Esophagus squamous epithelium (tissue), 5 donors: ENCODE data around the gene EXPH5. TPM values are rescaled to one million over a fixed set of nuclear protein-coding genes. Genes with fewer than 3 reads are reported as not detected.

ENCODE experiments used
- DNase-seq: peaks from one replicate; lab custom pipeline; 2025; lab: John Stamatoyannopoulos, UW
- H3K27ac ChIP-seq, 4 donors: fragments of 200-600 bp; sonication (generic); one replicate each; pipeline ENCODE4 v1.5.1; 2016 to 2019; ENCODE audit warnings: mild to moderate bottlenecking in 1 of 4
- H3K27me3 ChIP-seq, 4 donors: fragments of 200-600 bp; sonication (generic); 1 replicate in 3 of 4; 2 replicates in 1 of 4; pipeline versions ENCODE4 v1.5.1 to v1.6.0; 2017 to 2021; ENCODE audit warnings: antibody characterized with exemption in 1 of 4
- H3K36me3 ChIP-seq, 3 donors: fragments of 200-600 bp; sonication (generic); one replicate each; pipeline ENCODE4 v1.5.1; 2016 to 2019
- H3K4me1 ChIP-seq, 3 donors: fragments of 200-600 bp; sonication (generic); one replicate each; pipeline ENCODE4 v1.5.1; 2017 to 2019
- H3K4me3 ChIP-seq, 4 donors: fragments of 200-600 bp; sonication (generic); 1 replicate in 3 of 4; 2 replicates in 1 of 4; pipeline ENCODE4 v1.5.1; 2016 to 2019; ENCODE audit warnings: mild to moderate bottlenecking in 2 of 4, moderate library complexity in 1 of 4
- H3K9me3 ChIP-seq, 3 donors: fragments of 200-600 bp; sonication (generic); one replicate each; pipeline ENCODE4 v1.5.1; 2016 to 2019
- POLR2A ChIP-seq, 4 donors: fragments of 450-650 bp; IDR thresholded peaks; one replicate each; pipeline ENCODE4 v1.6.1; 2017; ENCODE audit warnings: antibody characterized with exemption in 4 of 4, mild to moderate bottlenecking in 4 of 4, moderate library complexity in 3 of 4
- WGBS, 2 donors: methylation state at CpG; one replicate each; pipeline ENCODE4 v1.1.5; 2018; 5-methylcytosine and 5-hydroxymethylcytosine counted together
- intact Hi-C: fragments of 100-400 bp; cut with DNase I; formaldehyde crosslinking; loops from one replicate; pipeline ENCODE4 v1.15.0; 2022
- total RNA-seq, 4 donors: library from RNA; depleted of rRNA; stranded (reverse); fragments of >200 nt; gene quantifications; one replicate each; pipeline ENCODE4 v1.1.0, GENCODE V29; 2016
- TF ChIP-seq, protein P1 (sequence below), 6 experiments: fragments of 450-650 bp in 4 of 6; fragments of 200-600 bp in 2 of 6; sonication (generic) in 2 of 6; IDR thresholded peaks; one replicate each; pipeline ENCODE4 v1.5.1; 2016 to 2019; ENCODE audit warnings: antibody characterized with exemption in 6 of 6, mild to moderate bottlenecking in 4 of 6, moderate library complexity in 4 of 6
- donor health status: DM: yes; HTN: yes; CAD: no.

EXPH5 gene
- total RNA-seq, 4 donors from 2014 or later, result 23.4 to 36.7 (median 26.7) TPM

DNA sequence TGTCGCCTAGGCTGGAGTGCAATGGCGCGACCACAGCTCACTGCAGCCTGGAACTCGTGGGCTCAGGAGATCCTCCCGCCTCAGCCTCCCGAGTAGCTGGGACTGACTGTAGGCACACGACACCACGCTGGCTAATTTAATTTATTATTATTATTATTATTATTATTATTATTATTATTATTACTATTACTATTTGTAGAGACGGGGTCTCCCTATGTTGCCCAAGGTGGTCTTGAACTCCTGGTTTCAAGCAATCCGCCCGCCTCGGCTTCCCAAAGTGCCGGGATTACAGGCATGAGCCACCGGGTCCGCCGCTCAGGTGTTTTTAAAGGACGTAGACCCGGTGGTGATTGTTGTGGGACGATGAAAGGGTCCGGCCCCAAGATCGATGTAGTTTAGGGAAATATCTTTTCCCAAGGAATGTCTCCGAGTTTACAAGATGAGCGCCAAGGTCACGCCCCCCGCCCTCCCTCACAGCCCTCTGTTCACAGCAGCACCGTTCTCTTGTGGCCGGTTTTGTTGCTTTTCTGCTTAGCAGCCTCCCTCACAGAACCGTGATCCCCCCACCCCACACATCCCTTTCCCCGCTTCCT lies 94.7 kb downstream of the EXPH5 start:
- 66 to 81% methylated on average over 22 to 28 of the region's 29 CpGs for WGBS, 2 donors
- DNase-seq, result no peak
- intact Hi-C loops, result no loop called here
- no peak for TF ChIP-seq POLR2A (IDR thresholded peaks at IDR 0.05)
- TF ChIP-seq, protein P1, sequence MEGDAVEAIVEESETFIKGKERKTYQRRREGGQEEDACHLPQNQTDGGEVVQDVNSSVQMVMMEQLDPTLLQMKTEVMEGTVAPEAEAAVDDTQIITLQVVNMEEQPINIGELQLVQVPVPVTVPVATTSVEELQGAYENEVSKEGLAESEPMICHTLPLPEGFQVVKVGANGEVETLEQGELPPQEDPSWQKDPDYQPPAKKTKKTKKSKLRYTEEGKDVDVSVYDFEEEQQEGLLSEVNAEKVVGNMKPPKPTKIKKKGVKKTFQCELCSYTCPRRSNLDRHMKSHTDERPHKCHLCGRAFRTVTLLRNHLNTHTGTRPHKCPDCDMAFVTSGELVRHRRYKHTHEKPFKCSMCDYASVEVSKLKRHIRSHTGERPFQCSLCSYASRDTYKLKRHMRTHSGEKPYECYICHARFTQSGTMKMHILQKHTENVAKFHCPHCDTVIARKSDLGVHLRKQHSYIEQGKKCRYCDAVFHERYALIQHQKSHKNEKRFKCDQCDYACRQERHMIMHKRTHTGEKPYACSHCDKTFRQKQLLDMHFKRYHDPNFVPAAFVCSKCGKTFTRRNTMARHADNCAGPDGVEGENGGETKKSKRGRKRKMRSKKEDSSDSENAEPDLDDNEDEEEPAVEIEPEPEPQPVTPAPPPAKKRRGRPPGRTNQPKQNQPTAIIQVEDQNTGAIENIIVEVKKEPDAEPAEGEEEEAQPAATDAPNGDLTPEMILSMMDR (IDR thresholded peaks at IDR 0.05), result no peak
- H3K9me3 ChIP-seq, result no peaks in the 10 kb centered on the region
- peak overlapping the region; percentile 95 to 99 (median 98) for H3K27ac ChIP-seq
- peak overlapping the region; percentile 67 to 82 (median 74) for H3K4me3 ChIP-seq
- peaks cover 36 to 79% (median 38%) of the 10 kb centered on the region in 3 donors for H3K4me1 ChIP-seq
- H3K36me3 ChIP-seq, result no peaks in the 10 kb centered on the region
- H3K27me3 ChIP-seq, result no peaks in the 10 kb centered on the region

DNA sequence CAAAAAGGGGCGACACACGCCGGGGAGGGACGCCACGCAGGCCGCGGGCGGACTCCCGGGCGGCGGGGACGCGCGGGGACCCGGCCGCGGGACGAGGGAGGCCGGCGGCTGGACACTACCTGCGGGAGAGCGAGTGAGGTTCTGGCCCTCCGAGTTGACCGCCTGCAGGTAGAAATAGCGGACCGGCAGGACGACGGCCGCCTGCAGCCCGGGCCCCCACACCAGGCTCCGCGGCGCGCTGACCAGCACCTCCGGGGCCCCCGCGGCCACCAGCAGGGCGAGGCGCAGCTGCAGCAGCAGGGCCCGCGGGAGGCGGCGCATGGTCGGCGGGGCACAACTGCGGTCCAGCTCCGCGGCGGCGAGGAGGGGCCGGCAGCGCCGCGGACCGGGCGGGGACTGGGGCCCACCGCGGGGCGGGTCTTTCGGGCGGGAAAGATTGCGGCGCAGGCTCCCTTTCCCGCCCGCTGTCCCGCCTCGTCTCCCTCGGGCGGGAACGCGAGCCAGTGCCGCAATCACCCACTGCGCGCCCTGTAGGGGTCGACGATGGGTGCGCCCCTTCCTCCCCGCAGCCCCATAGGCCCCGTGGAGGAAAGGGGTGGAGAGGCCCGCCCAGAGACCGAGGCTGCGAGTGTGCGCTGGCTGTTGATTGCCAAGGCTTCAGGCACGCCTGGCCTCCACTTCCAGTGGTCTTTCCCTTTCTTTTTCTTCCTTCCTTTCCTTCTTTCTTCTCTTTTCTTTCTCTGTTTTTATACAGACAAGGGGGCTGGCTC lies 95.3 kb downstream of the EXPH5 start, which contains the start of gene POGLUT3:
Gene POGLUT3 (minus strand): TSS at position 339 of the 770 bp plus-strand sequence. CDS start 18 bp downstream, at position 321.
- intact Hi-C loops, result no loop called here
- Histone ChIP-seq H3K27me3 (no peaks in the 10 kb centered on the region), H3K4me1 (peaks cover 36 to 80% (median 38%) of the 10 kb centered on the region in 3 donors), H3K27ac (peak within 1 kb of the TSS; percentile 95 to 99 (median 98)), H3K4me3 (peak within 1 kb of the TSS; percentile 67 to 82 (median 74)), H3K9me3 (no peaks in the 10 kb centered on the region), H3K36me3 (no peaks in the 10 kb centered on the region)
- TF ChIP-seq, protein P1 (IDR thresholded peaks at IDR 0.05), result peak in 1 of 6 experiments; percentile 13
- peak in 1 of 4 donors; percentile 17 for TF ChIP-seq POLR2A (IDR thresholded peaks at IDR 0.05)
- no peak for DNase-seq
- WGBS, 2 donors, result 0 to 1% methylated on average over 1 to 10 of the region's 84 CpGs

DNA sequence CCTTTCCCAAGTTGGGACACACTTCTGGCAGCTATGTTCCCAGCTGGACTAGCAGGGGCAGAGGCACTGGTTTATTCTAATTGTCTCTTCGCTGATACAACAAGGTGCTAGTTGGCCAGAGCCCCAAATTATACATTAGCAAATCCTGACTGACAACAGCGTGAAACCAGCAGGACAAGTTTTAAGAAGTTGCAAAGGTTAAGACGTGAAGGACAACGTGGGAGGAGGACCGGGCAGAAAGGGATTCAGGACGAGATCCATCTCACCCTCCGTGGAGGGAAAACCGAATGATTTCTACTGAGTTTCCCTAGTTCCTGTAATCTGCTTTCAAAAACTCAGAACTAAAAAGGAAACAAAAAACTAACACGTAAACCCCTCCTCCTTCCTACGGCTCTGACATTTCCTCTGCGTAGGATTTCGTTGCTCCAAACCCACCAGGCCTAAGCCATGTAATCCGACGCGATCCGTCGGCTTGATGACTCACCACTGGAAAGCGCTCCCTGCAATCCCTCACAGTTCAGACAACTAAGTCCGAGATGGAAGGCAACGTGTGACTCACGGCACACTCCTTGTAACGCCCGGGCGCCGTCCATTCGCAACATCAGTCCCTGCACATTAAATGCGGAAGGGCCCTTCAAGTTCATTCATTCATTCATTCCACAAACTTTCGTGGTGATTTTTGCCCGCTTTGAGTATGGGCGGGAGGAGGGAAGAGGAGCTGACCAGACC lies 96.1 kb downstream of the EXPH5 start:
- Histone ChIP-seq H3K4me3 (peak overlapping the region; percentile 67 to 82 (median 74)), H3K9me3 (no peaks in the 10 kb centered on the region), H3K4me1 (peaks cover 36 to 80% (median 38%) of the 10 kb centered on the region in 3 donors), H3K27me3 (no peaks in the 10 kb centered on the region), H3K36me3 (no peaks in the 10 kb centered on the region), H3K27ac (peak overlapping the region; percentile 95 to 99 (median 98))
- intact Hi-C loops, result no loop called here
- DNase-seq, result peak; percentile 20
- TF ChIP-seq, protein P1 (IDR thresholded peaks at IDR 0.05), result no peak
- TF ChIP-seq POLR2A (IDR thresholded peaks at IDR 0.05), result peak in 2 of 4 donors; percentile 57 to 73
- WGBS, 2 donors, result 0 to 1% methylated on average over 25 to 29 of the region's 30 CpGs

DNA sequence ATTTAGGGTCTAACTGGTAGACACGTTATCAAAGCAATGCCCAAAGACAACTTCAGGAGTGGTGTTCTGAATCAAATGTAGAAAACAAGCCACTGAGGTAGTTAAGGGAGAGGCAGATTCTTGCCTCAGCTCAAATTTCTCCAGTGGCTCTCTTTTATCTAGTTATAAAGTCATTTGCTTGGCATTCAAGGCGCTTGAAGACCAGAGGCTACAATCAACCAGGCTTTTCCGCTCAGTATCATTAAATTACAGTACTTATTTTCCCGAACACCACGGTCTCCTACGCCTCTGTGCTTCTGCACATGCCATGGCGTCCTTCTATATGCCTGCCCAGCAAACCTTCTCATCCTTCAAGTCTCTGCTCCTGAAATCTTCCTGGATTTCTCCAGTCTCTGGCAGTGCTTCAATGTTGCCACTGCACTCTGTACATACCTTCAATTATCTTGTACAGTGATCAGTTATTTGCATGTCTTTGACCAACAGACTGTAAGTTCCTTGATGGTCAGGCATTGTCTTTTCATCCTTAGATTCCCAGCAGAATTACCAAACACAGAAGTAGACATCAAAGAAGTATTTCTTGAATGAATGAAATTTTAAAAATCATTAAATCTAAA lies 96.8 kb downstream of the EXPH5 start:
- DNase-seq, result no peak
- TF ChIP-seq, protein P1 (IDR thresholded peaks at IDR 0.05), result no peak
- no peak for TF ChIP-seq POLR2A (IDR thresholded peaks at IDR 0.05)
- Histone ChIP-seq H3K4me3 (peak overlapping the region; percentile 67 to 82 (median 74)), H3K9me3 (no peaks in the 10 kb centered on the region), H3K27me3 (no peaks in the 10 kb centered on the region), H3K36me3 (no peaks in the 10 kb centered on the region), H3K27ac (peak overlapping the region; percentile 95 to 99 (median 98)), H3K4me1 (peaks cover 36 to 75% (median 38%) of the 10 kb centered on the region in 3 donors)
- intact Hi-C loops, result no loop called here
- WGBS, 2 donors, result 71 to 83% methylated on average over 7 of the region's 7 CpGs
